ENCODE data around the gene RGMA. TPM values are rescaled to one million over a fixed set of nuclear protein-coding genes. Genes with fewer than 3 reads are reported as not detected.
A peak's percentile ranks its signal among the peaks of the same experiment; 100 is the strongest.
"Not testable (repeated sequence)": the region's sequence is repeated elsewhere in the genome, so short reads cannot be mapped to it uniquely, and the experiment has no call there.

RGMA gene
- total RNA-seq, 2 experiments from 2014 or later: 0.12 to 0.21 TPM

DNA sequence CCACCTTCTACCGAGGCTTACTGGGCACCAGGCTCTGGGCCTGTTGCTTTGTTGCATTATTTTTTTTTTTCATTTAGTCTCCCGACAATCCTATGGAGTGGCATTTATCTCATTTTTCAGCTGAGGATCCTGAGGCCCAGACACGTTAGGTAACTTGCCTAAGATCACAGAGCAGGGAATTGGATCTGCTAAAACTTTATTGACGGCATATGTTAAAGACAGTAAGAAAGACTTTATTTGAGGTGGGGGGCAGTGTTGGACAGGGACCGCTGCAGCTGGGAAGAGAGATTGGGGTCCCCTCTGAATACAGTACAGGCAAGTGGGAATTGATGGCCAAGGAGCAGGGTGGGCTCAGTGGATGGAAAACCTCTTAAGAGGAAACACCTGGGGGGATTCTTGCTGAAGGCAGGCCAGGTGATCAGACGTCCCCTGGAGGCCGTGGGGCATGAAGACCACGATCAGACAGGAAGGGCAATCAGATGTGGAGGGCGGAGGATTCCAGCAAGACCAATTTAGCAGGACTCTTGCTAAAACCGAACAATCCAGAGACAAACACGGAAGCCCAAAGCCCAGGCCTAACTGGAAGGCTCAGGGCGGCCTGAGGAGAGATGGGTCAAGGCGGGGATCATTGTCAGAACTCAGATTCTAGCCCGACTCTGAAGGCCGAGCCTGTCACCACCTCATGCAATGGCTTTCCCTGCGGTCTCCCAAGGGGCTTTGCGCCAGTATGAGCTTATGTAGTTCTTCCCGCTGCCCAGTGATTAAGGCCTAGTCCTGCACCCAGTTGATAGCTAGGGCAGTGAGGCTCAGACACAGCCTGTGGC lies 53.7 kb downstream of the RGMA start:
- H3K4me3 Mint-ChIP-seq: no peak overlapping the region
- no peak for DNase-seq
- intact Hi-C loops (cut with micrococcal nuclease): loop anchor here (10.0 kb wide), 1 partner anchor 119 kb away; no protein-coding TSS in a partner anchor
- H3K4me1 Mint-ChIP-seq (ENCODE audit: low read depth): peaks cover 9% of the 10 kb centered on the region
- no peak overlapping the region for H3K27ac Mint-ChIP-seq
- no peaks in the 10 kb centered on the region for H3K36me3 Mint-ChIP-seq
- no peaks in the 10 kb centered on the region for H3K27me3 Mint-ChIP-seq
- no peaks in the 10 kb centered on the region for H3K9me3 Mint-ChIP-seq
- ChIA-PET CTCF (interaction anchor here (0.6 to 1.9 kb wide), 11 partner anchors 11 to 1084 kb away, joined by 3 to 8 read pairs (median 4); no protein-coding TSS in a partner anchor), POLR2A (interaction anchor here (0.6 kb wide), 1 partner anchor 308 kb away, joined by 3 read pairs; no protein-coding TSS in a partner anchor)

DNA sequence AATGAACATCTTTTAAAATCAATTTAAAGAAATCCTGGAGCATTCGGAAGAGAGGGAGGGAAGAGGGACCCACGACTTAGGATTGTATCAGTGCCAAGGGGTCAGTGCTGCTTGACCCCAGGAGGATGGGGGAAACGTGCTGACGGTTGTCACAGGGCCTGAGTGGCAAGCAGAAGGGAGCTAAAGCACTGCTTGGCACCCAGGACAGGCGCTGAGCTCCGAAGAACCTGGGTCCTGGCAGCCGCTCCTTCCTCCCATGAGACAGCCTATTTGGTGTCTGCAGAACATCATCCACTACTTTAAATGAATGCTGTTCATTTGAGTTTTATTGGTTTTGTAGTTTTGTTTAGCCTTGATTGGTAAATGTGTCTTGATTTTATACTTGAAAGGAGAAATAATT lies 54.5 kb downstream of the RGMA start:
- Mint-ChIP-seq H3K4me1 (ENCODE audit: low read depth) (peaks cover 17% of the 10 kb centered on the region), H3K27me3 (no peaks in the 10 kb centered on the region), H3K27ac (no peak overlapping the region), H3K4me3 (no peak overlapping the region), H3K9me3 (no peaks in the 10 kb centered on the region), H3K36me3 (no peaks in the 10 kb centered on the region)
- ChIA-PET CTCF (interaction anchor here (1.1 to 1.9 kb wide), 2 partner anchors 237 to 1085 kb away, joined by 4 to 8 read pairs; no protein-coding TSS in a partner anchor), POLR2A (no interaction called here)
- intact Hi-C loops (cut with micrococcal nuclease): loop anchor here (5.0 to 10.0 kb wide), 2 partner anchors 53 to 120 kb away; partner anchors contain the start of gene RGMA
- no peak for DNase-seq

DNA sequence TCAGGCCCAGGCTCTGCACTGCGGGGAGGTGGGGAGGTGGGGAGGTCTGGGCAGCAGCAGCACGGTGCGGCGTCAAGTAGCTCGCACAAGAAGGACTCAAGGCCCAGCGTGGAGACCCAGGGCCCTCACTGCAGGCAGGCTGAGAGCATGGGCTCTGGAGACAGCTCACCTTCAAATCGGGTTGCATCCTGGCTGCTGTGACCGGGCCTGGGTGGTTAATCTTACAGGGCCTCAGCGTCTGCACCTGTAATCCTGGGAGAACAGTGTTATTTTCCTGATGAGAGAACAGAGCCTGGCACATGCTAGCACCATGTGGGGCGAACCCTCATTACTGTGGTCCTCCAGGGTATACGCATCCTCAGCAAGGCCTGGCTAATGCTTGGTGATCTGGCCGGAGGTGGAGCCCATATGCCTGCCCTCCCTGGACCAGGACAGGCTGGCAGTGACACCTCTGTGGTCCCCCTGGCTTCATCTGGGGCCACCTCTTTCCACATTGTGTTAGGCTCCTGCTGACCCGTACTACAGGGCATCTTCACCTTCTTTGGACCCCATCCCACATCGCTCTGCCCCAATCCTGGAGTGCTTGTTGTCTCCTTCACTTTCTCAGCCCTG lies 55.5 kb downstream of the RGMA start:
- POLR2A ChIA-PET: no interaction called here
- DNase-seq: no peak
- no peaks in the 10 kb centered on the region for H3K27me3 Mint-ChIP-seq
- H3K27ac Mint-ChIP-seq: no peak overlapping the region
- H3K4me3 Mint-ChIP-seq: no peak overlapping the region
- no peaks in the 10 kb centered on the region for H3K9me3 Mint-ChIP-seq
- CTCF ChIA-PET: interaction anchor here (1.8 to 6.1 kb wide), 2 partner anchors 10 to 1086 kb away, joined by 3 to 56 read pairs; no protein-coding TSS in a partner anchor
- H3K36me3 Mint-ChIP-seq: no peaks in the 10 kb centered on the region
- peaks cover 26% of the 10 kb centered on the region for H3K4me1 Mint-ChIP-seq (ENCODE audit: low read depth)
- intact Hi-C loops (cut with micrococcal nuclease): loop anchor here (5.0 to 10.0 kb wide), 2 partner anchors 54 to 121 kb away; partner anchors contain the start of gene RGMA

DNA sequence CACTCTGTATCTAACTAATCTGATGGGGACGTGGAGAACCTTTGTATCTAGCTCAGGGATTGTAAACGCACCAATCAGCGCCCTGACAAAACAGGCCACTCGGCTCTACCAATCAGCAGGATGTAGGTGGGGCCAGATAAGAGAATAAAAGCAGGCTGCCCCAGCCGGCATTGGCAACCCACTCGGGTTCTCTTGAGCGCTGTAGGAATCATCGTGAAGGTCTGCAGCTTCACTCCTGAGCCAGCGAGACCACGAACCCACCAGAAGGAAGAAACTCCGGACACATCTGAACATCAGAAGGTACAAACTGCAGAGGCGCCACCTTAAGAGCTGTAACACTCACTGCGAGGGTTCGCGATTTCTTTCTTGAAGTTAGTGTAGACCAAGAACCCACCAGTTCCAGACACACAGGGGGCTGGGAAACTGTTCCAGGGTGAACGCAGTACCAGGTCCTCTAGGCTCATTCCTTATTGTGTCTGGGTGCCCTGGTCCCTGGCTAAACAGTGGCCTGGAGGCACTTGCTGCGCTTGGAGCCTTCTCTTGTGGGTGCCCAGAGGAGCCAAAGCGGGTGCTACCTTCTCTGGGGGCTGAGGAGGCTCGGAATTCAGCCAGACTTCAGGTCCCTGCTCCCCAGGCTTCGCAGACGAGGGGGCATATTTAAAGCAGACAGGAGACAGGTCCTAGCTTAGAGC lies 56.4 kb downstream of the RGMA start:
- peaks cover 33% of the 10 kb centered on the region for H3K4me1 Mint-ChIP-seq (ENCODE audit: low read depth)
- H3K27me3 Mint-ChIP-seq, POLR2A ChIA-PET, DNase-seq, H3K9me3 Mint-ChIP-seq, H3K36me3 Mint-ChIP-seq, H3K27ac Mint-ChIP-seq, H3K4me3 Mint-ChIP-seq: not testable (repeated sequence)
- intact Hi-C loops (cut with micrococcal nuclease): loop anchor here (5.0 to 10.0 kb wide), 2 partner anchors 55 to 122 kb away; partner anchors contain the start of gene RGMA
- CTCF ChIA-PET: interaction anchor here (0.6 to 6.1 kb wide), 4 partner anchors 11 to 1087 kb away, joined by 3 to 56 read pairs (median 3); no protein-coding TSS in a partner anchor

DNA sequence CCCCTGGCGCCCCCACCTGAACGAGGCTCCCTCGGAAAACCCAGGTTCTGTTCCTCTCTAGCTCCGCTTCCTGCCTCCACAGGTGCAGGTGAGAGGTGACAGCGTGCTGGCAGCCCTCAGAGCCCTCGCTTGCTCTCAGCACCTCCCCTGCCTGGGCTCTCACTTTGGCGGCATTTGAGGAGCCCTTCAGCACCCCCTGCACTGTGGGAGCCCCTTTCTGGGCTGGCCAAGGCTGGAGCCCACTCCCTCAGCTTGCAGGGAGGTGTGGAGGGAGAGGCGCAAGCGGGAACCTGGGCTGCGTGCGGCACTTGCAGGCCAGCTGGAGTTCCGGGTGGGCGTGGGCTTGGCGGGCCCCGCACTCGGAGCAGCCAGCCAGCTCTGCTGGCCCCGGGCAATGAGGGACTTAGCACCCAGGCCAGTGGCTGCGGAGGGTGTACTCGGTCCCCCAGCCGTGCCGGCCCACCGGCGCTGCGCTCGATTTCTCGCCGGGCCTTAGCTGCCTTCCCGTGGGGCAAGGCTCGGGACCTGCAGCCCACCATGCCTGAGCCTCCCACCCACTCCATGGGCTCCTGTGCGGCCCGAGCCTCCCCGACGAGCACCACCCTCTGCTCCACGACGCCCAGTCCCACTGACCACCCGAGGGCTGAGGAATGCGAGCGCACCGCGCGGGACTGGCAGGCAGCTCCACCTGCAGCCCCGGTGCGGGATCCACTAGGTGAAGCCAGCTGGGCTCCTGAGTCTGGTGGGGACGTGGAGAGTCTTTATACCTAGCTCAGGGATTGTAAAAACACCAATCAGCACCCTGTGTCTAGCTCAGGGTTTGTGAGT lies 57.2 kb downstream of the RGMA start:
- H3K9me3 Mint-ChIP-seq, H3K4me3 Mint-ChIP-seq, POLR2A ChIA-PET, H3K27ac Mint-ChIP-seq, H3K27me3 Mint-ChIP-seq, H3K36me3 Mint-ChIP-seq: not testable (repeated sequence)
- peaks cover 35% of the 10 kb centered on the region for H3K4me1 Mint-ChIP-seq (ENCODE audit: low read depth)
- CTCF ChIA-PET: interaction anchor here (0.6 to 6.1 kb wide), 5 partner anchors 12 to 1088 kb away, joined by 3 to 56 read pairs (median 29); partner anchors contain the start of gene RGMA
- DNase-seq: peak; percentile 4
- intact Hi-C loops (cut with micrococcal nuclease): loop anchor here (5.0 to 10.0 kb wide), 2 partner anchors 56 to 123 kb away; partner anchors contain the start of gene RGMA

DNA sequence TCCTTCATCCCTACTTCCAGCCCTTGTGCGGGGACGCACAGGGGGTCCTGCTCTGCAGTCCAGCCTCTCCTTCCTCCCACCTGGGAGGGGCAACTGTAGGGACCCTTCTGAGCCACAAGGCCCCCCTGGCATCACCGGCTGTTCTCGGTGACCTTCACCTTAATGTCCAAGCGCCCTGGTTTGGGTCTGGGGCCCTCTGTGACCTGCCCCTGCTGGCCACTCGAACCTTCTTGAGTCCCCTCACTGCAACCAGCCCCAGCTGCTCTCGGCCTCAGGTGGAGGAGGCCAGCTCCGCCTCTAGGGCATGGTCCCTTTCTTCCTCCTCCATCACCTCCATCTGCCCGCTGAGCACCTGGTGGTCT lies 57.9 kb downstream of the RGMA start:
- Mint-ChIP-seq H3K27me3 (no peaks in the 10 kb centered on the region), H3K4me1 (ENCODE audit: low read depth) (peaks cover 38% of the 10 kb centered on the region), H3K4me3 (no peak overlapping the region), H3K36me3 (peaks cover 7% of the 10 kb centered on the region), H3K9me3 (no peaks in the 10 kb centered on the region), H3K27ac (no peak overlapping the region)
- no peak for DNase-seq
- CTCF ChIA-PET: interaction anchor here (0.9 to 6.1 kb wide), 12 partner anchors 9 to 1089 kb away, joined by 3 to 56 read pairs (median 8); partner anchors contain the start of gene RGMA
- POLR2A ChIA-PET: no interaction called here
- intact Hi-C loops (cut with micrococcal nuclease): loop anchor here (5.0 to 10.0 kb wide), 2 partner anchors 56 to 124 kb away; partner anchors contain the start of gene RGMA

DNA sequence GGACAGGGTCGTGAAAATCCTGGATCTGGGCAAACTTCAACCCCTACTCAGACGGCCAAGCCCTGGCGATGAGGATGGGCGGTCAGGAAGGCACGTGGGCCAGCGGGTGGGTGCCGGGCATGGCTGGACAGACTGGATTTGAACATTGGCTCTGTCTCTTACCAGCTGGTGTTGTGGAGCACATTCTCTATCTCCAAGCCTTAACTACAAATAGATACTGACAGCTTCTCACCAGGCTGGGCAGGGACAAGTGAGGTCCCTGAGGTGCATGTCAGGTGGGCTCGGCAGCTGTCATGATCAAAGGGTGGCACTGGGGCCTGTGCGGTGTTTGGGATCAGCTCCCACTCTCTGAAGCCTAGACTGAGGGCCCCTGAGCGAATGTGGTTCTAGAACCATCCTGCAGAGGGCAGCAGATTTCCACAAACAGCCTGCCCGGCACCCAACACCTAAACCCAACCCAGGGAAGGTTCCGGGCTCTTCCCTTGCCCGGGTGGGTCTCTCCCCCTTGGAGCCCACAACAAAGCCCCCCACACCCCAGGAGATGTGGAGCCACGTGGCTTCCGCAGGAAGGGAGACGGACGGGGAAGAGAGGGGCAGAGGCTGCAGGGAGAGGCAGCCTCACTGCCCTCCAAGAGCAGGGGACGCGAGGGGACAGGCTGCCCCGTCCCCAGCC lies 58.4 kb downstream of the RGMA start:
- CTCF ChIA-PET: interaction anchor here (0.5 to 6.1 kb wide), 35 partner anchors 10 to 1303 kb away, joined by 3 to 56 read pairs (median 3); partner anchors contain the start of gene RGMA
- POLR2A ChIA-PET: no interaction called here

DNA sequence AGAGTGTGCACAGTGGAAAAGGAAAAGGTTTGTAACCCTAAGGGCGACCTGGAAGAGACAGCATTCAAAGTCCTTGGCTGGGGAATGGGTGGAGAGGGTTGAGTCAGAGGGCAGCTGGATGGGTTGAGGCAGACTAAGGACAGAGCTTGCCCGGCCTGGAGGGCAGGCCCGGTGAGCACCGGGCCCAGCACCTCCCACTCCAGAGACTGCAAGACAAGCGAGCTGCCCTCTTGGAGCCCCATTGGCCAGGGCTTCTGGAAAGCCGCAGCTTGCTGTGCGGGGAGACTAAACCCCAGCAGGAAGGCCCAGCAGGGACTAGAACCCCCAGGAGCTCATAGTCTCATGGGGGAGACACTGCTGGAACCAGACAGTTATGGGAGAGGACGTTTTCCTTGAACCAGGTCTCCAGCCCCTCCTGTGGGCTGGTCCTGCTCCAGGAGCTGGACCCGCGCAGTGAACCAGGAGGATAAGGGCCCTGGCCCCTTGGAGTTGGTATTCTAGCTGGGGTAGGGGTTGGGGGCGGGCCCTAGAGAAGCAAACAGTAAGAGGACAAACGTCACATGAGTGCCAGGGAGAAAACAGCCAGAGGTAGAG lies 59.1 kb downstream of the RGMA start:
- CTCF ChIA-PET: interaction anchor here (0.5 to 6.1 kb wide), 37 partner anchors 10 to 1303 kb away, joined by 3 to 56 read pairs (median 3); partner anchors contain the start of gene RGMA
- intact Hi-C loops (cut with micrococcal nuclease): loop anchor here (1.0 to 10.0 kb wide), 4 partner anchors 57 to 1090 kb away; partner anchors contain the start of gene RGMA
- Mint-ChIP-seq H3K4me1 (ENCODE audit: low read depth) (peaks cover 46% of the 10 kb centered on the region), H3K27me3 (no peaks in the 10 kb centered on the region), H3K9me3 (no peaks in the 10 kb centered on the region), H3K36me3 (peaks cover 17% of the 10 kb centered on the region), H3K4me3 (no peak overlapping the region), H3K27ac (peak overlapping the region; percentile 30)
- POLR2A ChIA-PET: interaction anchor here (1.1 kb wide), 1 partner anchor 17 kb away, joined by 3 read pairs; no protein-coding TSS in a partner anchor
- peak; percentile 8 for DNase-seq

More for the DNA sequence above, 58.4 kb downstream of the RGMA start:
- peak; percentile 78 for DNase-seq
- intact Hi-C loops (cut with micrococcal nuclease): loop anchor here (1.0 to 10.0 kb wide), 3 partner anchors 57 to 1090 kb away; partner anchors contain the start of gene RGMA
- H3K4me1 Mint-ChIP-seq (ENCODE audit: low read depth): peaks cover 39% of the 10 kb centered on the region
- no peaks in the 10 kb centered on the region for H3K27me3 Mint-ChIP-seq
- H3K9me3 Mint-ChIP-seq: no peaks in the 10 kb centered on the region
- H3K4me3 Mint-ChIP-seq: no peak overlapping the region
- H3K27ac Mint-ChIP-seq: no peak overlapping the region
- peaks cover 11% of the 10 kb centered on the region for H3K36me3 Mint-ChIP-seq

DNA sequence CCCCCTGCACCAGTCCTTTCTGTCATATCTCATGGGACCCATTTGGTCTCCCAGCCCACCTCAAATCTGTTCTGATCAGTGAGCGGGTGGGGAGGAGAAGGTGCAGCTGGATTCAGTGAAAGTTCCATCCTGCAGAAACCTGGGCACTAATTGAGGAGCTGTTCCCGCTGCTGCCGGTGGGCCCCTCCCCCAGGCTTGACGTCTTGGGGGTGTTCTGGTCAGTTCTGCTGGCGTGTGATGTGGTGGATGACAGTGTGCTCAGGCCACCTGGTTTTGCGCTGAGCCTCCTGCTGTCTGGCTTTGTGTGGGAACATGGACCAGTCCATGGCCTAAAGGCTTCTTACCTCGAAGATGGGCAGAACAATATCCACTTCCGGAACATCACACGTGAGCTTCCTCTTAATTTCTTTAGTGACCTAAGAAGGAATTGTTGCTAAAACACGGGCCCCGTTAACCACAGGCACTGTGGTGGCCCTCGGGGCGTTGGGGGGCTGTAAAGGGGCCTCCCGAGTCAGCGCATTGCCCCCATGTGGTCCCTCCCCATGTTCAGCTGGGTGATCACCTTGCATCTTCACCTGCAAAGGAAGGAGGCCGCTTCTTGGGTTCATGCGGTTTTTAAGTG lies 59.7 kb downstream of the RGMA start:
- no peak overlapping the region for H3K4me3 Mint-ChIP-seq
- DNase-seq: no peak
- POLR2A ChIA-PET: interaction anchor here (0.6 to 1.1 kb wide), 2 partner anchors 11 to 18 kb away, joined by 3 read pairs; no protein-coding TSS in a partner anchor
- H3K27ac Mint-ChIP-seq: peak overlapping the region; percentile 80
- H3K9me3 Mint-ChIP-seq: no peaks in the 10 kb centered on the region
- no peaks in the 10 kb centered on the region for H3K27me3 Mint-ChIP-seq
- intact Hi-C loops (cut with micrococcal nuclease): loop anchor here (2.0 kb wide), 1 partner anchor 233 kb away; no protein-coding TSS in a partner anchor
- H3K36me3 Mint-ChIP-seq: peaks cover 23% of the 10 kb centered on the region
- peaks cover 52% of the 10 kb centered on the region for H3K4me1 Mint-ChIP-seq (ENCODE audit: low read depth)
- CTCF ChIA-PET: interaction anchor here (0.5 to 6.1 kb wide), 15 partner anchors 10 to 1091 kb away, joined by 3 to 56 read pairs (median 3); partner anchors contain the start of gene RGMA

Data from activated CD4-positive, alpha-beta memory T cell treated with anti-CD3 and anti-CD28 coated beads for 36 hours (primary cell).